ENCODE data around the gene KBTBD12.

The KBTBD12 gene

GRCh38 chr3:128004661-128005060 lies 89.6 kb downstream of the KBTBD12 start:
- no peak for DNase-seq
- Histone ChIP-seq H3K27ac (ENCODE audit: insufficient read depth, low read length, poor library complexity, severe bottlenecking) (no peak overlapping the region), H3K4me1 (ENCODE audit: control insufficient read depth, insufficient read depth, low read length, poor library complexity, severe bottlenecking) (no peaks in the 10 kb centered on the region), H3K36me3 (ENCODE audit: control insufficient read depth, insufficient read depth, low read length) (no peaks in the 10 kb centered on the region), H3K9me3 (ENCODE audit: control insufficient read depth, low read length) (no peaks in the 10 kb centered on the region), H3K4me3 (ENCODE audit: insufficient read depth, low read depth, low read length, poor library complexity, severe bottlenecking) (no peak overlapping the region), H3K27me3 (replicated peaks; ENCODE audit: control insufficient read depth, insufficient read depth, low read length, poor library complexity, severe bottlenecking) (peaks cover 3% of the 10 kb centered on the region)

GRCh38 chr3:128006061-128007032 lies 91.3 kb downstream of the KBTBD12 start:
- Histone ChIP-seq H3K4me3 (ENCODE audit: insufficient read depth, low read depth, low read length, poor library complexity, severe bottlenecking) (no peak overlapping the region), H3K27me3 (replicated peaks; ENCODE audit: control insufficient read depth, insufficient read depth, low read length, poor library complexity, severe bottlenecking) (peaks cover 3% of the 10 kb centered on the region), H3K4me1 (ENCODE audit: control insufficient read depth, insufficient read depth, low read length, poor library complexity, severe bottlenecking) (no peaks in the 10 kb centered on the region), H3K9me3 (ENCODE audit: control insufficient read depth, low read length) (no peaks in the 10 kb centered on the region), H3K27ac (ENCODE audit: insufficient read depth, low read length, poor library complexity, severe bottlenecking) (no peak overlapping the region), H3K36me3 (ENCODE audit: control insufficient read depth, insufficient read depth, low read length) (no peaks in the 10 kb centered on the region)
- DNase-seq: no peak

- Histone ChIP-seq H3K4me1 (ENCODE audit: control insufficient read depth, insufficient read depth, low read length, poor library complexity, severe bottlenecking) (no peaks in the 10 kb centered on the region), H3K36me3 (ENCODE audit: control insufficient read depth, insufficient read depth, low read length) (no peaks in the 10 kb centered on the region), H3K27ac (ENCODE audit: insufficient read depth, low read length, poor library complexity, severe bottlenecking) (no peak overlapping the region), H3K27me3 (replicated peaks; ENCODE audit: control insufficient read depth, insufficient read depth, low read length, poor library complexity, severe bottlenecking) (peaks cover 3% of the 10 kb centered on the region), H3K4me3 (ENCODE audit: insufficient read depth, low read depth, low read length, poor library complexity, severe bottlenecking) (no peak overlapping the region), H3K9me3 (ENCODE audit: control insufficient read depth, low read length) (no peaks in the 10 kb centered on the region)
- no peak for DNase-seq
Measured at GRCh38 chr3:128007033-128007424, 92.0 kb downstream of the KBTBD12 start.

GRCh38 chr3:128009952-128010846 lies 95.2 kb downstream of the KBTBD12 start:
- no peak for DNase-seq
- Histone ChIP-seq H3K36me3 (ENCODE audit: control insufficient read depth, insufficient read depth, low read length) (no peaks in the 10 kb centered on the region), H3K9me3 (ENCODE audit: control insufficient read depth, low read length) (no peaks in the 10 kb centered on the region), H3K4me3 (ENCODE audit: insufficient read depth, low read depth, low read length, poor library complexity, severe bottlenecking) (no peak overlapping the region), H3K27me3 (replicated peaks; ENCODE audit: control insufficient read depth, insufficient read depth, low read length, poor library complexity, severe bottlenecking) (no peaks in the 10 kb centered on the region), H3K27ac (ENCODE audit: insufficient read depth, low read length, poor library complexity, severe bottlenecking) (no peak overlapping the region), H3K4me1 (ENCODE audit: control insufficient read depth, insufficient read depth, low read length, poor library complexity, severe bottlenecking) (no peaks in the 10 kb centered on the region)

- no peak overlapping the region for H3K27ac ChIP-seq (ENCODE audit: insufficient read depth, low read length, poor library complexity, severe bottlenecking)
- no peaks in the 10 kb centered on the region for H3K4me1 ChIP-seq (ENCODE audit: control insufficient read depth, insufficient read depth, low read length, poor library complexity, severe bottlenecking)
- no peaks in the 10 kb centered on the region for H3K9me3 ChIP-seq (ENCODE audit: control insufficient read depth, low read length)
- no peak for DNase-seq
- no peaks in the 10 kb centered on the region for H3K27me3 ChIP-seq (replicated peaks; ENCODE audit: control insufficient read depth, insufficient read depth, low read length, poor library complexity, severe bottlenecking)
- no peak overlapping the region for H3K4me3 ChIP-seq (ENCODE audit: insufficient read depth, low read depth, low read length, poor library complexity, severe bottlenecking)
- H3K36me3 ChIP-seq (ENCODE audit: control insufficient read depth, insufficient read depth, low read length): no peaks in the 10 kb centered on the region
Measured at GRCh38 chr3:128011140-128011539, 96.1 kb downstream of the KBTBD12 start.

GRCh38 chr3:128012050-128012449 lies 97.0 kb downstream of the KBTBD12 start:
- Histone ChIP-seq H3K36me3 (ENCODE audit: control insufficient read depth, insufficient read depth, low read length) (no peaks in the 10 kb centered on the region), H3K27ac (ENCODE audit: insufficient read depth, low read length, poor library complexity, severe bottlenecking) (no peak overlapping the region), H3K4me1 (ENCODE audit: control insufficient read depth, insufficient read depth, low read length, poor library complexity, severe bottlenecking) (no peaks in the 10 kb centered on the region), H3K27me3 (replicated peaks; ENCODE audit: control insufficient read depth, insufficient read depth, low read length, poor library complexity, severe bottlenecking) (no peaks in the 10 kb centered on the region), H3K9me3 (ENCODE audit: control insufficient read depth, low read length) (no peaks in the 10 kb centered on the region), H3K4me3 (ENCODE audit: insufficient read depth, low read depth, low read length, poor library complexity, severe bottlenecking) (no peak overlapping the region)
- DNase-seq: no peak

- no peak overlapping the region for H3K4me3 ChIP-seq (ENCODE audit: insufficient read depth, low read depth, low read length, poor library complexity, severe bottlenecking)
- no peaks in the 10 kb centered on the region for H3K27me3 ChIP-seq (replicated peaks; ENCODE audit: control insufficient read depth, insufficient read depth, low read length, poor library complexity, severe bottlenecking)
- no peak overlapping the region for H3K27ac ChIP-seq (ENCODE audit: insufficient read depth, low read length, poor library complexity, severe bottlenecking)
- no peaks in the 10 kb centered on the region for H3K4me1 ChIP-seq (ENCODE audit: control insufficient read depth, insufficient read depth, low read length, poor library complexity, severe bottlenecking)
- no peak for DNase-seq
- H3K9me3 ChIP-seq (ENCODE audit: control insufficient read depth, low read length): no peaks in the 10 kb centered on the region
- no peaks in the 10 kb centered on the region for H3K36me3 ChIP-seq (ENCODE audit: control insufficient read depth, insufficient read depth, low read length)
Measured at GRCh38 chr3:128014548-128014947, 99.5 kb downstream of the KBTBD12 start.

- DNase-seq: no peak
Measured at GRCh38 chr3:128016502-128016901, 101.5 kb downstream of the KBTBD12 start.

GRCh38 chr3:128021768-128022372 lies 106.8 kb downstream of the KBTBD12 start:
- H3K27ac ChIP-seq (ENCODE audit: insufficient read depth, low read length, poor library complexity, severe bottlenecking): no peak overlapping the region
- no peaks in the 10 kb centered on the region for H3K27me3 ChIP-seq (replicated peaks; ENCODE audit: control insufficient read depth, insufficient read depth, low read length, poor library complexity, severe bottlenecking)
- H3K4me3 ChIP-seq (ENCODE audit: insufficient read depth, low read depth, low read length, poor library complexity, severe bottlenecking): no peak overlapping the region
- no peak for DNase-seq
- no peaks in the 10 kb centered on the region for H3K4me1 ChIP-seq (ENCODE audit: control insufficient read depth, insufficient read depth, low read length, poor library complexity, severe bottlenecking)
- H3K36me3 ChIP-seq (ENCODE audit: control insufficient read depth, insufficient read depth, low read length): no peaks in the 10 kb centered on the region
- H3K9me3 ChIP-seq (ENCODE audit: control insufficient read depth, low read length): no peaks in the 10 kb centered on the region

More at GRCh38 chr3:128016502-128016901, 101.5 kb downstream of the KBTBD12 start:
- Histone ChIP-seq H3K4me3 (ENCODE audit: insufficient read depth, low read depth, low read length, poor library complexity, severe bottlenecking) (no peak overlapping the region), H3K9me3 (ENCODE audit: control insufficient read depth, low read length) (no peaks in the 10 kb centered on the region), H3K4me1 (ENCODE audit: control insufficient read depth, insufficient read depth, low read length, poor library complexity, severe bottlenecking) (no peaks in the 10 kb centered on the region), H3K27ac (ENCODE audit: insufficient read depth, low read length, poor library complexity, severe bottlenecking) (no peak overlapping the region), H3K27me3 (replicated peaks; ENCODE audit: control insufficient read depth, insufficient read depth, low read length, poor library complexity, severe bottlenecking) (no peaks in the 10 kb centered on the region), H3K36me3 (ENCODE audit: control insufficient read depth, insufficient read depth, low read length) (no peaks in the 10 kb centered on the region)

All from effector memory CD4-positive, alpha-beta T cell (primary cell).